Measurements from ENCODE around the gene ENC1.

- TF ChIP-seq POLR2A (IDR thresholded peaks at IDR 0.05) (no peak), CTCF (IDR thresholded peaks at IDR 0.05) (no peak), POLR2AphosphoS5 (IDR thresholded peaks at IDR 0.05; ENCODE audit: insufficient read depth in 1 of 2, low read depth in 1 of 2) (no peak)
Measured at GRCh38 chr5:74582853-74583252, 57.7 kb downstream of the ENC1 start.
